ENCODE measurements around the gene PRSS56. TPM values are rescaled to one million over a fixed set of nuclear protein-coding genes. Genes with fewer than 3 reads are reported as not detected.

The PRSS56 gene
- total RNA-seq, 1 donor from 2014 or later = not detected

DNA sequence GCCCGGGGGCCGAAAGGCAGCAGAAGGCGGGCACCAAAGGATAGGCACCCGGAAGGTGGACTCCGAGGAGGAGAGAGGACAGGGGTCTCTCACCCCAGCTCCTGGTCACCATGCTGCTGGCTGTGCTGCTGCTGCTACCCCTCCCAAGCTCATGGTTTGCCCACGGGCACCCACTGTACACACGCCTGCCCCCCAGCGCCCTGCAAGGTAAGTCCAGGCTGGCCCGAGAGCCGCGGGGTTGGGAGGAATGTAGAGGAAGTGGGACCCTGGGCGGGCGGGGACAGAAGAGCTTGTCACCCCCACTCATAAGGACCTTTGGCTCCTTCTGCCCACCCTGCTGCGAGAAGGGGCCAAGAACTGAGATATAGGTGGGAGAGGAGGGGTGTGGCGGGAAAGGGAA lies 301 bp downstream of the PRSS56 start:
- Mint-ChIP-seq H3K27ac (ENCODE audit: unreplicated experiment) (no peak overlapping the region), H3K4me1 (ENCODE audit: unreplicated experiment) (peaks cover 4% of the 10 kb centered on the region), H3K27me3 (ENCODE audit: unreplicated experiment) (peaks cover 42% of the 10 kb centered on the region), H3K9me3 (ENCODE audit: unreplicated experiment) (no peaks in the 10 kb centered on the region), H3K36me3 (ENCODE audit: unreplicated experiment) (peaks cover 2% of the 10 kb centered on the region), H3K4me3 (ENCODE audit: unreplicated experiment) (no peak overlapping the region)
- TF ChIP-seq, protein P1, sequence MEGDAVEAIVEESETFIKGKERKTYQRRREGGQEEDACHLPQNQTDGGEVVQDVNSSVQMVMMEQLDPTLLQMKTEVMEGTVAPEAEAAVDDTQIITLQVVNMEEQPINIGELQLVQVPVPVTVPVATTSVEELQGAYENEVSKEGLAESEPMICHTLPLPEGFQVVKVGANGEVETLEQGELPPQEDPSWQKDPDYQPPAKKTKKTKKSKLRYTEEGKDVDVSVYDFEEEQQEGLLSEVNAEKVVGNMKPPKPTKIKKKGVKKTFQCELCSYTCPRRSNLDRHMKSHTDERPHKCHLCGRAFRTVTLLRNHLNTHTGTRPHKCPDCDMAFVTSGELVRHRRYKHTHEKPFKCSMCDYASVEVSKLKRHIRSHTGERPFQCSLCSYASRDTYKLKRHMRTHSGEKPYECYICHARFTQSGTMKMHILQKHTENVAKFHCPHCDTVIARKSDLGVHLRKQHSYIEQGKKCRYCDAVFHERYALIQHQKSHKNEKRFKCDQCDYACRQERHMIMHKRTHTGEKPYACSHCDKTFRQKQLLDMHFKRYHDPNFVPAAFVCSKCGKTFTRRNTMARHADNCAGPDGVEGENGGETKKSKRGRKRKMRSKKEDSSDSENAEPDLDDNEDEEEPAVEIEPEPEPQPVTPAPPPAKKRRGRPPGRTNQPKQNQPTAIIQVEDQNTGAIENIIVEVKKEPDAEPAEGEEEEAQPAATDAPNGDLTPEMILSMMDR (IDR thresholded peaks at IDR 0.05) = no peak
- DNase-seq (ENCODE audit: extremely low spot score, unreplicated experiment) = no peak

DNA sequence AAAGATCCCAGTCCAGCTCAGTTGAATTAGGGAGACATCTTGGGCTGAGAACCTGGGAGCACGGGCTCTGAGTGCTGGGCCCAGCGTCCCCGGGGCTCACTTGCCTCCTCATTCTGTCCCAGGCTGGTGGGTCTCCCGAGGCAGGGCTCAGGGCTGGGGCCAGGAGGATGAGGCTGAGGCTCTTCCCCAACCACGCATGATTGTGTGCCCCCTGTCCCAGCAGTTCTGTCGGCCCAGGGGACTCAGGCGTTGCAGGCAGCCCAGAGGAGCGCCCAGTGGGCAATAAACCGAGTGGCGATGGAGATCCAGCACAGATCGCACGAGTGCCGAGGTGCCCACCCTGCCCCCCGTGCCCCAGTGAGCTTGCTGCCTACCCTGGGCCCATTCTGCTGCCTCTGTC lies 910 bp downstream of the PRSS56 start:
- Mint-ChIP-seq H3K27me3 (ENCODE audit: unreplicated experiment) (peaks cover 38% of the 10 kb centered on the region), H3K4me3 (ENCODE audit: unreplicated experiment) (no peak overlapping the region), H3K4me1 (ENCODE audit: unreplicated experiment) (peaks cover 6% of the 10 kb centered on the region), H3K27ac (ENCODE audit: unreplicated experiment) (no peak overlapping the region), H3K36me3 (ENCODE audit: unreplicated experiment) (no peaks in the 10 kb centered on the region), H3K9me3 (ENCODE audit: unreplicated experiment) (no peaks in the 10 kb centered on the region)
- no peak for DNase-seq (ENCODE audit: extremely low spot score, unreplicated experiment)
- TF ChIP-seq, protein P1 (IDR thresholded peaks at IDR 0.05) = no peak

DNA sequence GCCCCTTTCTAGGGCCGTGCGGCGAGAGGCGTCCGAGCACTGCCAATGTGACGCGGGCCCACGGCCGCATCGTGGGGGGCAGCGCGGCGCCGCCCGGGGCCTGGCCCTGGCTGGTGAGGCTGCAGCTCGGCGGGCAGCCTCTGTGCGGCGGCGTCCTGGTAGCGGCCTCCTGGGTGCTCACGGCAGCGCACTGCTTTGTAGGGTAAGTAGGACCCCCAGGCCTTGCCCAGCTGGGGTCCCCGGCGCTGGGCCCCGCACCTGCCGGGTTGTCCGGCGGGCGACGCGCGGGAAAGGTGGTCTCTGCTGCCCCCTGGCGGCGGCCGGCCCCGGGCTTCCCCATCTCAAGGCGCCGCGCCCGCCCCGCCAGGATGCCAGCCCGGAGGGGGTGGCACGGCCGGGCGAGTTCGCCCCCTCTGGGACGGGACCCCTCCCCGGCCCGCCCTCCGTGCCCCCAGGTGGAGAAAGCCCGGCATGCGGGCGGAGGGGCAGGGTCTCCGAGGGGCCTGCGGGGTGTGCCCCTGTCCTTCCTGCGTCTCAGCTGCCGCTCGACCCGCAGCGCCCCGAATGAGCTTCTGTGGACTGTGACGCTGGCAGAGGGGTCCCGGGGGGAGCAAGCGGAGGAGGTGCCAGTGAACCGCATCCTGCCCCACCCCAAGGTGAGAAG lies 1.9 kb downstream of the PRSS56 start:
- H3K27ac Mint-ChIP-seq (ENCODE audit: unreplicated experiment) = no peak overlapping the region
- no peak for DNase-seq (ENCODE audit: extremely low spot score, unreplicated experiment)
- no peaks in the 10 kb centered on the region for H3K36me3 Mint-ChIP-seq (ENCODE audit: unreplicated experiment)
- peaks cover 34% of the 10 kb centered on the region for H3K27me3 Mint-ChIP-seq (ENCODE audit: unreplicated experiment)
- TF ChIP-seq, protein P1 (IDR thresholded peaks at IDR 0.05) = peak; percentile 97
- no peaks in the 10 kb centered on the region for H3K9me3 Mint-ChIP-seq (ENCODE audit: unreplicated experiment)
- H3K4me1 Mint-ChIP-seq (ENCODE audit: unreplicated experiment) = peaks cover 6% of the 10 kb centered on the region
- H3K4me3 Mint-ChIP-seq (ENCODE audit: unreplicated experiment) = no peak overlapping the region

DNA sequence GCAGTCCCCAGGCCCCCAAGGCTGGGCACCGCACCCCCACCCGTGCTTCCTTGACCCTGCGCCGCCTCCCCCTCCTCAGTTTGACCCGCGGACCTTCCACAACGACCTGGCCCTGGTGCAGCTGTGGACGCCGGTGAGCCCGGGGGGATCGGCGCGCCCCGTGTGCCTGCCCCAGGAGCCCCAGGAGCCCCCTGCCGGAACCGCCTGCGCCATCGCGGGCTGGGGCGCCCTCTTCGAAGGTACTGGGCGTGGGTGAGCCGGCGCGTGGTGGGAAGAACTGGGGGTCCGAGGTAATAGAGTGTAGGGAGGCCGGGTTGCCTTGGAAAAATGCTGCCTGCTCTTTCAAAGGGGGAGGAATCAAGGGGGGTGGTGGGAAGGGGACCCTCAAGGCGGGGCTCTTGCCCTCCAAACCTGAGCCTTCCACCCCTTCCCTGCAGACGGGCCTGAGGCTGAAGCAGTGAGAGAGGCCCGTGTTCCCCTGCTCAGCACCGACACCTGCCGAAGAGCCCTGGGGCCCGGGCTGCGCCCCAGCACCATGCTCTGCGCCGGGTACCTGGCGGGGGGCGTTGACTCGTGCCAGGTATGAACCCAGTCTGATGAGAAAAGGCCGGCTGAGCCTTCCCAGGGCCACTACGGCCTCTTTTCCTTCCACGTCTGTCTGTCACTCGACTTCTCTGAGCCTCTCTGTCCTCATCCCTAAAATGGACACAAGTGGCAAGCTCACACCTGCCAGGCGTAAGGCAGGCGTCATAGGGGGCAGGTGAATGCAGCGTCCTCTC lies 2.6 kb downstream of the PRSS56 start:
- TF ChIP-seq, protein P1 (IDR thresholded peaks at IDR 0.05) = no peak
- no peaks in the 10 kb centered on the region for H3K36me3 Mint-ChIP-seq (ENCODE audit: unreplicated experiment)
- peaks cover 6% of the 10 kb centered on the region for H3K4me1 Mint-ChIP-seq (ENCODE audit: unreplicated experiment)
- no peak overlapping the region for H3K4me3 Mint-ChIP-seq (ENCODE audit: unreplicated experiment)
- H3K27me3 Mint-ChIP-seq (ENCODE audit: unreplicated experiment) = peaks cover 35% of the 10 kb centered on the region
- no peak for DNase-seq (ENCODE audit: extremely low spot score, unreplicated experiment)
- H3K9me3 Mint-ChIP-seq (ENCODE audit: unreplicated experiment) = no peaks in the 10 kb centered on the region
- no peak overlapping the region for H3K27ac Mint-ChIP-seq (ENCODE audit: unreplicated experiment)

DNA sequence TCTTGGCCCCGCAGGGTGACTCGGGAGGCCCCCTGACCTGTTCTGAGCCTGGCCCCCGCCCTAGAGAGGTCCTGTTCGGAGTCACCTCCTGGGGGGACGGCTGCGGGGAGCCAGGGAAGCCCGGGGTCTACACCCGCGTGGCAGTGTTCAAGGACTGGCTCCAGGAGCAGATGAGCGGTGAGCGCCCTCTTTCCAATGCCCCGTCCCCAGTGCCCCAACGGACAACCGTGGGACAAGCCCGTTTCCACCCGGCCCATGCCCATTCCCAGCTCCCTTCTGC lies 3.2 kb downstream of the PRSS56 start:
- TF ChIP-seq, protein P1 (IDR thresholded peaks at IDR 0.05) = no peak
- Mint-ChIP-seq H3K4me3 (ENCODE audit: unreplicated experiment) (no peak overlapping the region), H3K27me3 (ENCODE audit: unreplicated experiment) (peaks cover 38% of the 10 kb centered on the region)

More for the DNA sequence above, 3.2 kb downstream of the PRSS56 start:
- Mint-ChIP-seq H3K36me3 (ENCODE audit: unreplicated experiment) (no peaks in the 10 kb centered on the region), H3K27ac (ENCODE audit: unreplicated experiment) (no peak overlapping the region), H3K9me3 (ENCODE audit: unreplicated experiment) (no peaks in the 10 kb centered on the region), H3K4me1 (ENCODE audit: unreplicated experiment) (peaks cover 6% of the 10 kb centered on the region)
- DNase-seq (ENCODE audit: extremely low spot score, unreplicated experiment) = no peak

Data from osteocyte (in vitro differentiated cells).